Astrocyte of the cerebellum (primary cell): ENCODE data around the gene DIAPH2.

Source experiments
- DNase-seq: peaks from one replicate; pipeline ENCODE4 v3.0.0-alpha.2; 2011; ENCODE audit warnings: low read depth
- H3K4me3 ChIP-seq: 2 replicates; pipeline ENCODE4 v1.5.1; 2011; ENCODE audit warnings: mild to moderate bottlenecking, low read depth, low read length, moderate library complexity
- CTCF ChIP-seq: IDR thresholded peaks from 2 replicates; pipeline ENCODE4 v1.5.1; 2012; ENCODE audit warnings: low read length, low read depth, moderate library complexity, mild to moderate bottlenecking; ENCODE audit errors: missing control alignments
- in situ Hi-C: cut with HindIII; loops from 2 replicates; pipeline ENCODE4 v1.10.0; 2017; ENCODE audit warnings: low sequenced_read_pairs

DIAPH2 gene

DNA sequence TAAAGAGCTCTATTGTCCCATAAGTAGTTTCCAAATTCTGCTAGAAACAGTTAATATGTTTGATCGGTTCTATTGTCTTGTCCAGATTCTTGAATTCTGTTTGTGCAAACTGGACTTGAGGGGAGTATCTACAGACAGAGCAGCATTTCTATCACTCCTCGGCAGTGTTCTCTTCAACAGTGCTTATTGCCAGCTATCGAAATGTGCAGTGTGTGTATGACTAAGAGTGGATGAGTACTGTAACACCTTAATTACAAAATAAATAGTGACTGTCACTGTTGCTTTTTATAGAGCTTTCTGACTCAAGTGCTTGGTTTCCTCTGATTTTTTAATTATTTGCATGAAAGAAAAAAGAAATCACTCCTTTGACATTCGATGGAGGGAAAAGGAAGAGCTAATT, 473.6 kb downstream of the DIAPH2 start:
- no peak overlapping the region for H3K4me3 ChIP-seq
- TF ChIP-seq CTCF: no peak
- in situ Hi-C loops: no loop called here
- no peak for DNase-seq

DNA sequence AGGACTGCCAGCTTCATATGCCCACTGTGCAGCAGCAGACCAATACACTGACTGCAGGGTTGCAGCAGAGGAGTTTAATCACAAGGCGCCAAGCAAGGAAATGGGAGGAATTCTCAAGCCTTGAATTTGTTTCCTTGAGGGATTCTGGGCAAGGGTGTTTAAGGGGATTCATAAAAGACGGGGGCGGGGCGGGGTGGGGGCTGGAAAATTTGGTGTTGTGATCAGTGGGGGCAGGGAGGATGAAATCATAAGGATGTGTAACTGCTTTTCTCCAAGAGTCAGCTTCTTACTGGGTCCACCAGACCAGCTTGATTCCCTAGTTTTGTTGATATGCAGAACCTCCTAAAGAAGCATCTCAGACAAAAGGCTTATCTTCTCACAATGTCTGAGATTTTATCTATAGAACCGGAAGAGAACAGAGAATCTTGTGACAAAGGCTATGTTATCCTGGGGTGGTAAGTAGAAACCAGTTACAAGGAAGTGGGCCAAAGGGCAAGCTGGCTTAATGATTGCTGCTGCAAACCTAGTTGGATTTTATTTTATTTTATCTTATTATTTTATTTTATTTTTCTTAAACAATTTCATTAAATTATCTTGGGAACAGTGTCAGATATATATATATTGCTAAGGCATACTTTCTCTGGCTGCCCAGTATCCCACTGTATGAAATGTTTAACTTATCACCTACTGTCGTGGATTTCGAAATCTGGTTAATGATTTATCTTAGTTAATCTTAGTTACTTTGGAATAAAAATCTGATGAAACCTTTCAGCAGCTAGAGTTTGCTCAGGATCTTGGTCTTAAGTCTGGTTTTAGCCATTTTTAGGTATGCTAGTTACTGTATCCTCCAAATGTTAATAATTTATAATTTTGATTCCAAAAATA, 475.5 kb downstream of the DIAPH2 start:
- DNase-seq: no peak
- no peak for TF ChIP-seq CTCF
- in situ Hi-C loops: no loop called here
- no peak overlapping the region for H3K4me3 ChIP-seq

DNA sequence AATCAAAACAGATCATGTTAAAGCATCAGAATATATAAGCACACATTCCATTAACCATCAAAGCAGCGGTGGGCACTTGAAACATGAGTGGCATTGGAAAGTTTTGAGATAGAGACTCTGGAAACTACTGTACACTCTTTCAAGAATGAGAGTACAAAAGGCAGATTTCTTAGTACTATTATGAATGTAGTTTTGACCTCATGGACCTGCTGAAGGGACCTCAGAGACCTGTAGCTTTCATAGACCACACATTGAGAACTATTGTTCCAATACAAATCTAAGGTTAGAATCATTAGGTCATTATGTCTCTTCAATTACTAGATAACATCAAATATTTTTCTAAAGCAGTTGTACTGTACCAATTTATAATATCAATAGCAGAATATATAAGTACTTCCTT, 482.7 kb downstream of the DIAPH2 start:
- in situ Hi-C loops: no loop called here
- TF ChIP-seq CTCF: no peak
- DNase-seq: no peak
- no peak overlapping the region for H3K4me3 ChIP-seq

- DNase-seq: no peak
- in situ Hi-C loops: no loop called here
- no peak overlapping the region for H3K4me3 ChIP-seq
- TF ChIP-seq CTCF: no peak
Measured at GRCh38 chrX:97168646-97169045, 484.0 kb downstream of the DIAPH2 start.

GRCh38 chrX:97175147-97175546, 490.5 kb downstream of the DIAPH2 start:
- in situ Hi-C loops: no loop called here
- TF ChIP-seq CTCF: no peak
- DNase-seq: no peak

GRCh38 chrX:97189668-97190067, 505.0 kb downstream of the DIAPH2 start:
- DNase-seq: no peak
- H3K4me3 ChIP-seq: no peak overlapping the region
- TF ChIP-seq CTCF: no peak
- in situ Hi-C loops: no loop called here

More at GRCh38 chrX:97175147-97175546, 490.5 kb downstream of the DIAPH2 start:
- no peak overlapping the region for H3K4me3 ChIP-seq
